ENCODE results near the gene LHX8. TPM values are rescaled to one million over a fixed set of nuclear protein-coding genes. Genes with fewer than 3 reads are reported as not detected.

The LHX8 gene
- total and polyA plus RNA-seq, 9 of the 15 experiments (the other 6 are each of a cell fraction or from before 2014, with no cell fraction given), result not detected

GRCh38 chr1:75100481-75101092, 33.6 kb upstream of the LHX8 start:
- DNase-seq (ENCODE audit: extremely low read depth in 1 of 4, low spot score in 3 of 4), result no peak
- H2AFZ ChIP-seq (ENCODE audit: low read depth, low read length), result no peak overlapping the region
- TF ChIP-seq CCAR2 (IDR thresholded peaks at IDR 0.05; ENCODE audit: low read depth, low read length), result no peak
- TF ChIP-seq TCF15 (CRISPR knock-in tag; IDR thresholded peaks at IDR 0.05), result no peak
- no peak for TF ChIP-seq SAFB2 (IDR thresholded peaks at IDR 0.05; ENCODE audit: borderline replicate concordance, low read depth, low read length, severe bottlenecking)
- no peak for TF ChIP-seq ZKSCAN1 (IDR thresholded peaks at IDR 0.05; ENCODE audit: low read depth, low read length)
- TF ChIP-seq MAX (CRISPR knock-in tag; IDR thresholded peaks at IDR 0.05), result no peak
- no peak for TF ChIP-seq ZFPM2 (CRISPR knock-in tag; IDR thresholded peaks at IDR 0.05)
- TF ChIP-seq GTF2F1 (IDR thresholded peaks at IDR 0.05; ENCODE audit: low read depth, low read length), result no peak
- no peak for TF ChIP-seq TCFL5 (CRISPR knock-in tag; conservative IDR thresholded peaks at IDR 0.05)
- no peak for TF ChIP-seq ZNF165 (CRISPR knock-in tag; IDR thresholded peaks at IDR 0.05; ENCODE audit: borderline replicate concordance)
- TF ChIP-seq CREB3L1 (IDR thresholded peaks at IDR 0.05; ENCODE audit: borderline replicate concordance, low read depth), result no peak
- no peak overlapping the region for H3K9ac ChIP-seq (ENCODE audit: insufficient read depth in 1 of 2, low read depth in 2 of 2, low read length in 2 of 2)
- H4K20me1 ChIP-seq (replicated peaks; ENCODE audit: control insufficient read depth, insufficient read depth, low read length), result no peaks in the 10 kb centered on the region
- FAIRE-seq, result no peak
- no peaks in the 10 kb centered on the region for H3K4me1 ChIP-seq (replicated peaks in 1 of 2; ENCODE audit: control insufficient read depth in 2 of 2, insufficient read depth in 2 of 2, low read length in 2 of 2)
- H3K9me1 ChIP-seq (ENCODE audit: control insufficient read depth, insufficient read depth, low read length), result no peaks in the 10 kb centered on the region
- no peak overlapping the region for H3K4me3 ChIP-seq
- POLR2A ChIA-PET, result no interaction called here
- no peak overlapping the region for H3K27ac ChIP-seq (ENCODE audit: extremely low read depth, low read depth, low read length)
- CTCF ChIA-PET (ENCODE audit: low intra/inter-chr PET ratio), result no interaction called here
- in situ Hi-C loops (cut with MboI), result no loop called here
- ATAC-seq, result no peak
- no peaks in the 10 kb centered on the region for H3K36me3 ChIP-seq (ENCODE audit: control insufficient read depth, insufficient read depth, low read length)
- H3K4me2 ChIP-seq (ENCODE audit: insufficient read depth, low read length), result no peak overlapping the region
- WGBS (ENCODE audit: insufficient coverage, low coverage, missing lambda C conversion rate), result 2% methylated on average over 10 of the region's 10 CpGs
- H3K27me3 ChIP-seq (ENCODE audit: control insufficient read depth in 2 of 2, insufficient read depth in 2 of 2, low read length in 2 of 2), result no peaks in the 10 kb centered on the region
- no peaks in the 10 kb centered on the region for H3K9me3 ChIP-seq (replicated peaks; ENCODE audit: control insufficient read depth, insufficient read depth, low read depth, low read length)
- intact Hi-C loops (cut with micrococcal nuclease), result no loop called here
- no peaks in the 10 kb centered on the region for H3K79me2 ChIP-seq (ENCODE audit: control insufficient read depth, insufficient read depth, low read length)
- no TSS peak for BruUV-seq (replicated peaks)
